Vagina (tissue), 2 donors: ENCODE data around the gene ARMC8.

Experiments used
- CTCF ChIP-seq, 3 experiments: fragments of 450-650 bp in 2 of 3; fragments of 200-600 bp in 1 of 3; sonication (generic) in 1 of 3; IDR thresholded peaks; one replicate each; pipeline ENCODE4 v1.5.1; 2017 to 2019; ENCODE audit warnings: antibody characterized with exemption in 3 of 3, mild to moderate bottlenecking in 2 of 3, moderate library complexity in 2 of 3
- POLR2A ChIP-seq, 2 donors: fragments of 450-650 bp; IDR thresholded peaks; one replicate each; pipeline ENCODE4 v1.6.1; 2017; ENCODE audit warnings: antibody characterized with exemption in 2 of 2, mild to moderate bottlenecking in 2 of 2, moderate library complexity in 2 of 2

GRCh38 chr3:138184994-138185393, 2.1 kb upstream of the ARMC8 start:
- TF ChIP-seq CTCF (IDR thresholded peaks at IDR 0.05) = no peak
- no peak for TF ChIP-seq POLR2A (IDR thresholded peaks at IDR 0.05)
